HG03175 (cell line): ENCODE results near the gene THG1L.
"Not testable (repeated sequence)": the region's sequence is repeated elsewhere in the genome, so short reads cannot be mapped to it uniquely, and the experiment has no call there.

Source experiments
- ATAC-seq: cut with Tn5 transposase; IDR thresholded peaks from one replicate; pipeline ENCODE4 v1.9.1; 2021; ENCODE audit warnings: mild to moderate bottlenecking, moderate library complexity; ENCODE audit not compliant: unreplicated experiment

THG1L gene

DNA sequence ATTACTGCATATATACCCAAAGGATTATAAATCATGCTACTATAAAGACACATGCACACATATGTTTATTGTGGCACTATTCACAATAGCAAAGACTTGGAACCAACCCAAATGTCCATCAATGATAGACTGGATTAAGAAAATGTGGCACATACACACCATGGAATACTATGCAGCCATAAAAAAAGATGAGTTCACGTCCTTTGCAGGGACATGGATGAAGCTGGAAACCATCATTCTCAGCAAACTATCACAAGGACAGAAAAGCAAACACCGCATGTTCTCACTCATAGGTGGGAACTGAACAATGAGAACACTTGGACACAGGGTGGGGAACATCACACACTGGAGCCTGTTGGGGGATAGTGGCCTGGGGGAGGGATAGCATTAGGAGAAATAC lies 4.6 kb upstream of the THG1L start:
- not testable (repeated sequence) for ATAC-seq

DNA sequence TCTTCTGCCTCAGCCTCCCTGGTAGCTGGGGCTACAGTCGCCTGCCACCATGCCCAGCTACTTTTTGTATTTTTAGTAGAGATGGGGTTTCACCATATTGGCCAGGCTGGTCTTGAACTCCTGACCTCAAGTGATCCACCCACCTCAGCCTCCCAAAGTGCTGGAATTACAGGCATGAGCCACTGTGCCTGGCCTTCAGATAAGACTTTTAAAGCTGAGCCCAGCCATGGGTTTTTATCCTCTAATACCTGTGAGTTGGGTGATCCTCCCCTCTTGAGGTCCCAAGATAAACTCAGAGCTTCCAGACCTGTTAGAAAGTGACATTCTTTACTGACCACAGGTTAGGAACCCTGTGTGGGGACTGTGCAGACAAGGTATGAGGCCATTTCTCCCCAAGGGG lies 3.4 kb upstream of the THG1L start:
- ATAC-seq, result not testable (repeated sequence)

DNA sequence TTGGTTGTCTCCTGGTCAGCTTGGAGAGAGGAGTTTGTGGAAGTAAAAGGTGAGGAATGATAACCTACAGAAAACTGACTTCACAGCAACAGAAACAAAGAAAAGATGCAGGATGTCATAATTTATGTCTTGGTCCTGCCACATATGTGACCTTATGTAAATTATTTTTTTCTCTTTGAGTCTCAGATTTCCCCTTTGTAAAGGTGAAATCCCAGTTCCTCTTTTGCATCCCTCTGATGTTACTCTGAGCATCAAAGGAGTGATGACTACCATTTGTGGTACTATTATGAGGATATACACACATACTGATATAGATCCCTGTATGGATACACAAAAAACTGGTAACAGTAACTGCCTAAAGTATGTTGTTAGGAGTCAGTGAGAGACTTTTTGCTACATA lies 1.4 kb upstream of the THG1L start:
- ATAC-seq, result peak; percentile 65

DNA sequence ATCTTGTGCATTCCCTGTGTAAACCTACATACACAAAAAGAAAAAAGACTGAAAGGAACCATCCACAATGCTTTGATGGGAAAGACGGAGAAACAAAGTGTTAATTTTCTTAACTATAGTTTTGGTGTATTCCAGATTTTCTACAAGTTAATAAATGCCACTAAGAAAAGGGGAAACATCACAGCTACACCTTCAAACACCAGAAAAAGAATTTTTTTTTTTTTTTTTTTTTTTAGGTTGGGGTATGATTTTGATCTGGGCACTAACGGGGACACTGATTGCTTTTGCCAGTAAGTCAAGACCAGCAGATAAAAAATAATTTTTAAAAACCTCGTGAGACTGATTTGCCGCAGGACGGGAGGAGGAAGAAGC lies 334 bp upstream of the THG1L start:
- no peak for ATAC-seq

DNA sequence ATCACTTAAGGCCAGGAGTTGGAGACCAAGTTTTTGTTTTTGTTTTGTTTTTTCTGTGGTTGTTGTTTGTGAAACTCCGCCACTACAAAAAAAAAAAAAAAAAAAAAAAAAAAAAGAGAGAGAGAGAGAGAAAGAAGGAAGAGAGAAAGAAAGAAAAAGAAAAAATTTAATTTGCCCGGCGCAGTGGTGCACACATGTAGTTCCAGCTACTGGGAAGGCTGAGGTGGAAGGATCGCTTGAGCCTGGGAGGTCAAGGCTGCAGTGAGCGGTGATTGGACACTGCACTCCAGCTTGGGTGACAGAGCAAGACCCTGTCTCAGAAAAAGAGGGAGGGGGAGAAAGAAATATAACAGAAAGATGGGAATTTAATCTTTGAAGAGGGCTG lies 902 bp downstream of the THG1L start:
- no peak for ATAC-seq

DNA sequence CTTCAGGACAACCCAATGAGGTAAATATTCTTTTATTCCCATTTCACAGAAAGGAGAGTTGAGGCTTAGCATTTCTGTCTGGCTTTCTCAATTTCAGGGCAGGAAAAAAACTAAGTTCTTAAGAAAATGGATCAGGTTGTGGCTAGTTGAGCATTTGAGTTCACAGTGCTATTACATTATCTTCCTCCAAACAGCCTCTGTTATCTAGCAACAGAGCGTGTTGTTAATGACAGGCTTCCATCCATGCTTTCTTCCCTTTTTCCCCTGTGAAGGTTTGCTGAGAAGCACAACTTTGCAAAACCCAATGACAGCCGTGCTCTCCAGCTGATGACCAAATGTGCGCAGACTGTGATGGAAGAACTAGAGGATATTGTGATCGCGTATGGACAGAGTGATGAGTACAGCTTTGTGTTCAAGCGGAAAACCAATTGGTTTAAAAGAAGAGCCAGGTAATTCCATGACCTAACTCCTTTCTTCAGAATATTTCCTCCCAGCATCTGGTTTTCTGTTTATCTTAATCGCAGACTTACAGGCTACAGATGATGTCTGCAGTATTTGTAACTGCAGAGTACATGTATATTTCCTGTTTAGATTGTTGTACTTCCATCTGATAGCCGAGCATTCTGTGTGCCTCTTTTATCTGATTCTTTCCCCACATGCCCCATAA lies 1.5 kb downstream of the THG1L start:
- no peak for ATAC-seq

DNA sequence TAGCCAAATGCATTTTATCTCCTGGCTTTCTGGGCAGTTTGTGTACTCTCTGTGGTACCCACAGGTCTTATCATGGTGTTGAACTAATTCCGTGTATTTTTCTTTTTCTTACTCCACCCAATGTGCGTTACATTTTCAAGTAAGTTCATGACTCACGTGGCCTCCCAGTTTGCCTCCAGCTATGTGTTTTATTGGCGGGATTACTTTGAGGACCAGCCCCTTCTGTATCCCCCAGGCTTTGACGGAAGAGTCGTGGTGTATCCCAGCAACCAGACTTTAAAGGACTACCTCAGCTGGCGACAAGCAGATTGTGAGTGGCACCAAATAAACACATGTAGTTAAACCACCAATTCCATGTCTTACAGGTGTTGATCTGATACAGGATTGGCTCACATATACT lies 3.2 kb downstream of the THG1L start:
- no peak for ATAC-seq

DNA sequence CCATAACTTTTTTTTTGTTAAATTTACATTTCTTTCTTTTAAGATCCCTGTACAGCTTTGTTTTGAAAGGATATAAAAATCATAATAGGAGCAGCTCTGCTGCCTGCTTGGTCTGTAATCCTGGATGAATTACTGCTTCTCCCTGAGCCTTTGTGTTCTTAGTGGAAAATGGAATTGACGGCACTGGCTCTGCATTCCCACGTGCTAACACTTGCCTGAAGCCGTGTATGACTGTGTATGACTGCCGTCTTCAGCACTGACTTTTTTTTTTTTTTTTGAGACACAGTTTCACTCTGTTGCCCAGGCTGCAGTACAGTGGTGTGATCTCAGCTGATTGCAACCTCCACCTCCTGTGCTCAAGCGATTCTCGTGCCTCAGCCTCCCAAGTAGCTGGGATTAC lies 4.8 kb downstream of the THG1L start:
- ATAC-seq, result no peak

DNA sequence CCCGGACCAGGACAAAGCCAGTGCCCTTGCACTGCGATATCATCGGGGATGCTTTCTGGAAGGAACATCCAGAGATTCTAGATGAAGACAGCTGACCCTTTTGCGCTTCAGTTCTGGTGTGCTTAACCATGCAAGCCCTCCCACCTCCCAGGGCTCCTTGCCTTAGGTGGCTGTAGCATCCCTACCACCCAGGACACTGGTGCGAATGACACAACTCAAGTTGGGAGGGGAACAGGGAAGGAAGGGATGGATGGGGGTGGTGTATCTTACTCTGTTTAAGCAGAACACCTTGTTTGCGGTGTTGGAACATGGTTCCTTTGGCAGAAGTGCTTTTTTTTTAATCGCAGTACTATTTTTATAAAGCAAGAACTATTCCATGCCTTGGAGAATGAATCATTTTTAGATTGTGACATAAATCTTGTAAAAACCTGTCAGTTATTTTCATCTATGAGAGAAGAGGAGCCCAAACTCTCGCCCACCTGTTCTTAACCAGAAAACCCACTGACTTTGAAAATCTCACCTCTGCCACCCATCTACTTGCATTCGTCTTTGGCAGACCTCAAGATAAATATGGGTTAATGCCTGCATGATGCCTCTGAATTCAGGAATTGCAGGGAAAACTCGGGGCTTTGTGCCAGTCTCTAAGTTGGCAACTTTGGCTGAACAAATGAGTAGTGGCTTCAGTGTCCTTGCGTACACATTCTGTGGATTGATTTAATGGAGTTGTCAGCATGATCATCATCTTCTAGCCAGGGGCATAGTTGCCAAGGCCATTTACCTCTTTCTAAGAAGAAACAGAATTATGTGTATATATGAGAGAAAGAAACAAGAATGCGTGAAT lies 8.4 kb downstream of the THG1L start:
- no peak for ATAC-seq

DNA sequence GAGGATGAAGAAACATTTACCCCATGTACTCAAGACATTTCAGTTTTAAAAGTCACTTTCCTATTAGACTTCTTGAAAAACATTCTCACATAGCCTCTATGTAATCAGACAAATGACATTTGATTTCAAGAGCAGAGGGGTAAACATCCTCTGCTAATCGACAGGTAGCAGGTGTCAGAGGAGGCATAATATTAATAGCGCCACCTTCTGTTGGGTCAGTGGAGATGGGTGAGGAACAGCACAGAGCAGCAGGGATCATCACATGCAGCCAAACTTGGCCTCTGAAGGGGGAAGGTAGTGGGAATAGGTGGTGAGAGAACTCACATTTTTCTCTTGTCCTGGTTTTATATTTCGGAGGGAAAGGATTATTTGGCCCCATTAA lies 9.0 kb downstream of the THG1L start:
- no peak for ATAC-seq

DNA sequence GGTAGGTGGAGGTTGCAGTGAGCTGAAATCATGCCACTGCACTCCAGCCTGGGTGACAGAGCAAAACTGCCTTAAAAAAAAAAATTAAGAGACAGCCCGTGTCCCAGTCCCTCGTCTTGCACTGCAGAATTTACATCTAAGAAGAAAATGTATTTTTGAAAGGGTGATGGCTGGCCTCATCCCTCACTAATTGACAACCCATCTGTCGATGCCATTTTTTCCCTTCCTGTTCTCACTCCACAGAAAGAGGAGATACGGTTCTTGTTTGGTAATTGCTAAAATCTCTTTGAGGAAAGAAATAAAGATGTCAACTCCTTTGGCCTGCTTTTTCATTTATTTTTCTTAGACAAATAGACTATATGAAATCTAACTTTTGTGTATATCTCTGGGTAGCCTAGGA lies 9.9 kb downstream of the THG1L start:
- no peak for ATAC-seq

DNA sequence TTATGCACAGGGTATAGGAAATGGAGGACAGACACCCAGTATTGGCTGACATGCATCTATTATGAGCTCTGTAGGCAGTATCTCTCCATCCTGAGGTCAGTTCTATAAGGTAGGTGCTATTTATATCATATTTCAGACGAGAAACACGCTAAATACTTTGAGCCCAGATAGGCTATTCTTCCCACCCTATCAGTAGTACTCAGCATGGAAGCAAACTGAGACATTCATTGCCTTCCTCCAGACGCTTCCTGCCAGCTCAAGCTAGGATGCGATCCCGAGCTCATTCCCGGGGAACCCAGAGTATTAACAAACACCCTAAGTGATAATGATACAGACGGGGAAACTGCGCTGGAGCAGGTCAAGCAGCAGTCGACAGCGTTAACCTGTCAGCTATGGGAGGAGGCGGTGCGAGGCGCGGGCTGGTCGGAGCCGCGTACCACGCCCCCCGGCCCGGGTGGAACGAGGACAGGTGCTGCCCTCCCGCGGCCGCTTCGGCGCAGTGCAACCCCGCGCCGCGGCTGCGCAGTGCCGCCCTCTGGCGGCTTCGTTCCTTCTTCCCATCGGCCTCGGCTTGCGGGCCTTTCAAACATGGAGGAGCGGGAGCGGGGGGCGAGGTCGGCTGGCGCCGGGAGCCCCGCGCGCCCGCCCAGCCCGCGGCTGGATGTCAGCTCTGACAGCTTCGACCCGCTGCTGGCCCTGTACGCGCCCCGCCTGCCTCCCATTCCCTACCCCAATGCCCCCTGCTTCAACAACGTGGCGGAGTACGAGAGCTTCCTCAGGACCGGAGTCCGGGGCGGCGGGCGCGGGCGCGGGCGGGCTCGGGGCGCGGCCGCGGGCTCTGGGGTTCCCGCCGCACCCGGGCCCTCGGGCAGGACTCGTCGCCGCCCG lies 12.2 kb downstream of the THG1L start, which contains the start of gene LSM11:
TSS of gene LSM11 (plus strand) at position 550 of the 888 bp plus-strand sequence. CDS start at position 589, 39 bp downstream.
- peak; percentile 93 for ATAC-seq

DNA sequence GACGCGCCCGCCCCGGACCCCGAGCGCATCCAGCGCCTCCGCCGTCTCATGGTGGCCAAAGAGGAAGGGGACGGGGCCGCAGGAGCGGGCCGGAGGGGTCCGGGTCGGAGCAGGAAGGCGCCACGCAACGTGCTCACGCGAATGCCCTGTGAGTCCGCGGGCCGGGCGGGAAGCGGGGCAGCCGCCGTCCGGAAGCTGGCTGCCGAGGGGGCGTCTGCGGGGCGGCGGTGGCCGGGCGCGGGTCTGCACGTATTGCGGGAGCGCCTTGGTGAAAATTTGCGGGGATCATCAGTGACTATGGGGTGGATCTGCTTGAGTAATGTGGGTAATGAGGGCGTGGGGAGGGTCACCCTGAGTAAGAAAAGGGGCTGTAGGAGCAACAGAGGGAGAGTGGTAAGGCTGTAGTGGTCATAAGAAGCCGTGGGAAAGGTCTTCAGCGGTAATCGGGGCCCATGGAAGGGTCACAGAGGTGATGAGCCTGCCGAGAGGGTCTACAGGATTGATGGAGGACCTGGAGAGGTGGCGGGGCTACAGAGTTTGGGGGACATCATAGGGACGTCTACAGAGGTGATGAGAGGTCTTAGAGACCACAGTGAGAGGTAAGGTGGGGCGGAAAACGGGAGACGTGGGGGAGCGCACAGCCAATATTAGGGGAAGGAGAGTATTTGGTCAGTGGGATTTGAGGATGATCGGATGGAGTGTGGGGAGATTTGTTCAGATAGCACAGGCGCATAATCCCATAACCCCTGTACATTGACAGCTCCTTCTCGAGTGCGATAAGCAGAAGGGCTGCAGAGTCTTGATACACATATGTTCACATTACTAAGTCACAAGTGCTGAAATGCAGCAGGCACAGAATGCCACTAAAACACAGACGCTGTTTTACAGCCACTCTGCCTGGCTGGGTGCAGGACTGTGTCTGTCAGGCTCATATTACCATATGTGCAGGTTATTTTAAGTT lies 13.1 kb downstream of the THG1L start:
- peak; percentile 27 for ATAC-seq

DNA sequence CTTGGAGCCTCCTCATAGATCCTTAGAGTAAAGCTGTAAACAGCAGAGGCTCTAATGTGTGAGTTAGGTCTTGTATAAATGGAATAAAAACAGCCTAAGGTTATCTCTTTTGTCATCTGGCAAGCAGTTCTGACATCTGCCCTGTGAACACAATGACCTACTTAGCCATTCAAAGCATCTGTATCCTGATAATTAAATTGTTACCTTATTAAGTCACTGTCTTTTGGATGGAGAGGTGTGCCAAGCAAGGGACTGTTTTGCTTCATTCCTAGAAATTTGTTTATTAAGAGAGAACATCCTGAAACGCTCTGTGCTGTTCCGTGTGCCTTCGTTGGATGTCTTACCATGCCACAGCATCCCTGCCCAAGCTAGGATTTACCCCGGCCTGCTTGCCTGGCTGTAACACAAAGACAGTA lies 13.8 kb downstream of the THG1L start:
- no peak for ATAC-seq

DNA sequence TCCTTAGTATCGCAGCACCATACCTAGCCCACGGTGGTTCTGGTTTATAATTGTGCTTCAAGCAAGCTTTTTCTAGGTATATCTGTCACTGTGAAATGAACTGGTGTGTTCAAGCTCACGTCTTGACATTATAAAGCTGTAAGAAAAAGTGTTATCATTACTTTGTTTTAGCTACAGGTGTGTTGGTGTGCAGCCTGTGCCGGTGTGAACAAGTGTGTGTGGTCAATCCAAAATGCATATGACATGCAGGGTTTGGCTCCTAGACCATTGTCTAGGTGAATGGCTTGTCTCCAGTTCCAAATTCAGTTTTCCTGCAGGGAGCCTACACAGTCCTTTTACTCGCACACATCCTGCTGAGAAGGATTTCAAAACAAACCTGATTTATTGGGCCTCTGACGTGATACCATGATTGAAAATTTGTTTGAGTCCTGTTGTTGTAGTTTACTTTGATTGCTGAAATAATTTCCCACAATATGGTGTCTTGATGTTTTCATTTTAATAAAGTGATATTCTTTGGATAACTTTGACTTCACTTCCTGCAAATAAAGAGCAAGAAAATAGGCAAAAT lies 16.0 kb downstream of the THG1L start:
- ATAC-seq, result no peak

DNA sequence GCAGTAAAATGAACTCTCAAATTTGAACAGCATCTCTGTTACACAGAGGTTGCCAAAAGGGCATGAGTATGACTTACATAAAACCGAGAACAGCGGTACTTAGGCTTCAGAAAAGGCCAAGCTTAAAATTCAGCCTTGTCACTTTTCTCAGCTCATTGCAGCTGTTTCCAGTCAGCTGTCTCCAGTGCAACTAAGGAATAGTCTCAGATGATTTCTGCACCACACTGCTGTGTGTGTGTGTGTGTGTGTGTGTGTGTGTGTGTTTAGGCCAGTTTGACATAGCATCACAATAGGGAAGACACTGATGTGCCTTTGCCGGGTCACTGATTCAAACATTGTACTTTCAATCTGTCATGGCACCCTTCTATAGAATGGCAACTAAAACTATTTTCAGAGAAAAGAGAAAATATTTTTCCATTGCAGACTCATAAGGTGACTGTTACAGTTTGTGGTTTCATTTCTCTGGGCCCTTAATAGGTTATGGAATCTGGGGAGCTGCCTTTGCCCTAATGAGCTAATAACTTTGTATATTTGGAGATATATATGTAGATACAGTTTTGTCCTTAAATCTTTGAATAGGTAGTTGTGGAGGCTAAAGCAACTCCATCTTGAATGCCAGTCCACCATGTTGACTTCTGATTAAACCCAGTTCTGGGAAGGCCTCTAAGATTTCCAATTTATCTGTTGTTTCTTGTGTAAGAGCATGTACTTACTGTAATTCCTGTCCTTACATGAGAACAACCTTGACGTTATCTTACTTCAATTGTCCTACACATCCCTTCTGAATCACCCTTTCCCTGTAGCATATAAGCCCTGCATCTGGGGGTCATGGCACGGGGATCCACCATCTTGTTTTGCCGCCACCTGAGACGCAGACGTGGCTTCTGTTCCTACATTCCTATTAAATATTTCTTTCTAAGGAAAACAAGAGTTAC lies 16.8 kb downstream of the THG1L start:
- ATAC-seq, result no peak

DNA sequence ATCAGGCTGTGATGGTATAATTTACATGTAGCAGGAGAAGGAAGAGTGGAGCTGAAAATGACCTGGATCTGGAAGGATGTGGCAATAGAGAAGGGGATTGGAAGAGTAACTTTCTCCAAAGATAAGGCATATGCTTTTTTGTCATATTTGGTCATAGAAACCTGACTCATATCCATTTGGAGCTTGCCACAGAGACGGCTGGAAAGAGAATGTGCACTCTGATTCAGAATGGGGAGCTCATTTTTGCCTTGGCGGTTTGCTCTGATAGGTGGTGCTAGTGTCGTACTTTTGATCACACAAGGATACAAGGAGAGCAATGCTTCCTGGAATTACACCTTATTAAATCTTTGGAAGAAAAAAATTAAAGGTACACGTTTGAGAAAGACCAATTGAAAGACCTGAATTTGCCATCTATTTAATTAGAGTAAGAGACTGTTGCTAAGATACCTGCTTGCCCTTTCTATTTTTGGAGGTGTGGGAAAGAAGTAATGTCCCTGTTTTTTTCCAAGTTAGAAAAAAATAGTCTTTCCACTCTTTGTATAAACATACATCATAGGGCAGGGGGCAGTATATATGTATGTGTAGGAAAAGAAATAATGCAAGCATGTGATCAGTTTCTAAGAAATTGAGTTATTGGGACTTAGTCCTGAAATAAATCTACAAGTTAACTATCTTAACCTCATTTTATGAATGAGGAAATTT lies 17.7 kb downstream of the THG1L start:
- ATAC-seq, result no peak

DNA sequence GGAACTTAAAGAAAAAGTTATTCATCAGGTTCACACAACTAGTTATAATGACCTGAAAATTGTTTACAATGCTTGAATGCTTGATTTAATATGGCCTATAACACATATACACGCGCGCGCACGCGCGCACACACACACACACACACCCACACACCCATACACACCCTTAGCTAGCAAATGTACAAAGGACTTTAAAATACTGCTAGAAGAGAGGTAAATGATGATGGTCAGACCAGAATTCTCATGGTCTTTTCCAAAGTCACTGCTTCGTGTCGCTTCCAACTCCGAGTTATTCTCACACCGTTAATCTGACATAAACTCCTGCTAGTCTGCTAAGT lies 18.2 kb downstream of the THG1L start:
- ATAC-seq, result no peak
